Spinal cord (tissue), 10 donors: ENCODE data around the gene SAMD15. TPM values are rescaled to one million over a fixed set of nuclear protein-coding genes. Genes with fewer than 3 reads are reported as not detected.
"Not testable (repeated sequence)": the region's sequence is repeated elsewhere in the genome, so short reads cannot be mapped to it uniquely, and the experiment has no call there.

Experiments
- DNase-seq, 6 donors: peaks; one replicate each; pipeline versions ENCODE4 v3.0.0 to v3.0.0-alpha.2; 2013 to 2015; ENCODE audit warnings: low spot score in 6 of 6, low read depth in 4 of 6
- H3K27ac ChIP-seq: one replicate; pipeline ENCODE4 v1.5.1; 2013; ENCODE audit warnings: low read depth, low read length, control low read depth
- H3K27me3 ChIP-seq: one replicate; pipeline ENCODE4 v1.6.1; 2013; ENCODE audit warnings: low read length; ENCODE audit not compliant: control insufficient read depth, insufficient read depth
- H3K36me3 ChIP-seq: one replicate; pipeline ENCODE4 v1.6.1; 2013; ENCODE audit warnings: low read length; ENCODE audit not compliant: control insufficient read depth, insufficient read depth
- H3K4me1 ChIP-seq: one replicate; pipeline ENCODE4 v1.6.1; 2013; ENCODE audit warnings: low read length; ENCODE audit not compliant: control insufficient read depth, insufficient read depth
- H3K4me3 ChIP-seq: one replicate; pipeline ENCODE4 v1.5.1; 2013; ENCODE audit warnings: low read depth, low read length, control low read depth
- H3K9me3 ChIP-seq: one replicate; pipeline ENCODE4 v1.6.1; 2013; ENCODE audit warnings: low read length; ENCODE audit not compliant: control insufficient read depth, insufficient read depth
- WGBS: methylation state at CpG from one replicate; pipeline ENCODE4 v1.1.5; 2013; ENCODE audit warnings: missing lambda C conversion rate; ENCODE audit not compliant: insufficient coverage; 5-methylcytosine and 5-hydroxymethylcytosine counted together
- long read RNA-seq, 4 donors: transcript quantifications; one replicate each; lab custom pipeline, GENCODE V29; 2026
- polyA plus RNA-seq, 2 donors: library from polyadenylated mRNA; unstranded; fragments of 120-200 nt; gene quantifications; one replicate each; pipeline ENCODE4 v1.2.1, GENCODE V29; 2013; ENCODE audit not compliant: insufficient read length in 2 of 2
- total RNA-seq, 2 donors: library from RNA; depleted of rRNA in 1 of 2; stranded (reverse); fragments of 120-200 nt in 1 of 2; fragments of >200 nt in 1 of 2; gene quantifications; one replicate each; pipeline versions ENCODE4 v1.2.3 to v1.2.4, GENCODE V29; 2013 to 2014
- donor health status: healthy.

Gene SAMD15
- total RNA-seq (10 to 100 TPM in 1 of 2 donors, 1 to 10 TPM in 1; 4.2 to 10.3 TPM), polyA plus RNA-seq (1 to 10 TPM; 5.6 to 6.8 TPM)
- long read RNA-seq, donor 1: 0 reads
- long read RNA-seq, donor 2: 0 reads
- long read RNA-seq, donor 3: 0 reads
- long read RNA-seq, donor 4: 0 reads

DNA sequence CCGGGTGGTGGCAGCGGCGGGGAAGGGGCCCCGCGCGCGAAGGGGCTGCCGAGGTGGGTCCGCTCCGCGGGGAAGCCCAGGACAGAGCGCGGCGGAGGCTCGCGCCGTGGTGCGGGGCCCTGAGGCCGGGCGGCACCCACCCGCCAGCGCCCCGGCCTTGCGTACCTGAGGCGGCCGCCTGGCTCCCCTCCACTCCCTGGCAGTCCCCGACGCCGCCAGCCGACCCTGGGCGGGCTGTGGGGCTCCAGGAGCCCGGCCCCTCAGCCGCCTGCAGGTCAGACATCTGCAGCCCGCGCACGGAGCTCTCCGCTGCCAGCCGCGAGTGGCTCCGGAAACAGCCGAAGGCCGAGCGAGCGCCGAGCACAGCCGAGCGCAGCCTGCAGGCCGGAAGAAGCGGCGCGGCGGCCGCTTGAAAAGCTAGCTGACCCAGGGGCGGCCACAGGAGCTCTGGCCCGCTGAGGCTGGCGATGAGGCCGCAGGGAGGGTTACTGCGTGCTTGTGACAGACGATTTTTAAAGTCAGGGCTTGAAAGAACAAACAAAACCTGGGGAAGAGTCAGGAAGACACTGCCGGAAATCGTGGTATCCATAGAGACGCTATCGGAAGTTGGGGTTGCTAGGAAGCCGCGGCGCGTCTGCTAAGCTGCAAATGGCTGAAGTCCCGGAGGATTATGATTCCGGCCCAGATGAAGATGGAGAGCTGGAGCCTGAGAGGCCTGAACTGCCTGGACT is at the start of gene SAMD15, which contains the start of gene TMED8:
Gene SAMD15, plus strand, starts transcription at position 609 of the 731 bp plus-strand sequence. Its CDS starts 40 bp downstream, at position 649.
Gene TMED8, minus strand, starts transcription at position 324 of the 731 bp plus-strand sequence. Its CDS starts 41 bp downstream, at position 283.
- H3K4me3 ChIP-seq: peak within 1 kb of the TSS; percentile 97
- under 1% methylated on average over 69 of the region's 69 CpGs for WGBS

DNA sequence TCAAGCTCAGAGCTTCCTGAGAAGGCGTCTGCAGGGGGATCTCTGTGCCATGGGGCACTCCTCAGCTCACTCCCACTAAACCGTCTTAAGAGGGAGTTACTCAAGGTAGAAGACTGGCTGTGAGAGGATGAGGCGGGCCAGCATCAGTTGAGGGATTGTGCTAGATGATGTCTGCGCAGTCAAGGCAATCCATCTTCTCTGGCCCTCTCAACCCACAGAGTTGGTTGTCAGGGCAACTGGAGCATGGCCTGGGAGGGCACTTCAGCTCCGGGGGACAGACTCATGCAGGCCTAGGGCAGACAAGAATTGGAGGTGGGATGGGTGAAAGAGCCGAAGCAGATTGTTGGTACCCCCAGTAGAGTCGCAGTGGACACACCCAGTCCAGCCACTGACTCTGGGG is 47.3 kb upstream of the SAMD15 start:
- no peaks in the 10 kb centered on the region for H3K27me3 ChIP-seq
- H3K4me1 ChIP-seq: no peaks in the 10 kb centered on the region
- DNase-seq: no peak
- 67% methylated on average over 5 of the region's 7 CpGs for WGBS
- peaks cover 9% of the 10 kb centered on the region for H3K36me3 ChIP-seq
- H3K4me3 ChIP-seq: no peak overlapping the region
- H3K9me3 ChIP-seq: no peaks in the 10 kb centered on the region
- H3K27ac ChIP-seq: no peak overlapping the region

More for the DNA sequence above, at the start of gene SAMD15, which contains the start of gene TMED8:
- H3K27ac ChIP-seq: peak within 1 kb of the TSS; percentile 93
- DNase-seq: peak; percentile 75 to 97 (median 84)
- peaks cover 9% of the 10 kb centered on the region for H3K4me1 ChIP-seq
- H3K9me3 ChIP-seq: no peaks in the 10 kb centered on the region
- no peaks in the 10 kb centered on the region for H3K36me3 ChIP-seq
- H3K27me3 ChIP-seq: no peaks in the 10 kb centered on the region

DNA sequence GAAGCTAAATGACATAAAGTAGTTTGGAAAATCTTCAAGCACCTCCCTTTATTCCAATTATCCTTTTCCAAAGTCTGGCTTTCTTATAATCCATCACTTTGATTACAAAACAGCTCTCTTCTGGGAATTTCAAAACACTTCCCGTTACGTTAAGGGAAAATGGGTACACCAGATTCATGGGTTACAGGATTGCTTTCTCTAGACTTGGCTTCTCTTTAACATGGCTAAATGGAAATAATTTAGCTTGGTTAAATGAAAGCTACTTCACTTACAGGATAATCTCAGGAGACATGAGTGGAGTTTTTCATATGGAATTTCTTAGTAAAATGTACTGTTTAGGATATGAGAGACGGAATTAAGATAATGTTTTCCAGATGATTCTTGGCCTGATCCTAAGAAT is 41.6 kb upstream of the SAMD15 start:
- no CpG with 5 or more reads among the region's 3 CpGs for WGBS
- Histone ChIP-seq H3K36me3 (peaks cover 10% of the 10 kb centered on the region), H3K27me3 (no peaks in the 10 kb centered on the region), H3K4me3 (no peak overlapping the region), H3K9me3 (no peaks in the 10 kb centered on the region), H3K4me1 (no peaks in the 10 kb centered on the region), H3K27ac (no peak overlapping the region)
- DNase-seq: no peak

DNA sequence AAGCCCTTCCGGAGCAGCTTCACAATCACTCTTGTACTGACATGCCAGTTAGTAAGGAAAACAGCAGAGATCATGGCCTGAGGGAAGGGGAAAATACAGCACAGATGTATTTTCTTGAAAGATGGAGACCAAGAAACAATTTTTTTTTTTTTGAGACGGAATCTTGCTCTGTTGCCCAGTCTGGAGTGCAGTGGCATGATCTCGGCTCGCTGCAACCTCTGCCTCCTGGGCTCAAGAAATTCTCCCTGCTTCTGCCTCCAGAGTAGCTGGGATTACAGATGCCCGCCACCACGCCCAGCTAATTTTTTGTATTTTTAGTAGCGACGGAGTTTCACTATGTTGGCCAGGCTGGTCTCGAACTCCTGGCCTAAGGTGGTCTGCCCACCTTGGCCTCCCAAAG is 39.9 kb upstream of the SAMD15 start:
- H3K36me3 ChIP-seq: peaks cover 20% of the 10 kb centered on the region
- H3K27ac ChIP-seq, H3K4me3 ChIP-seq, DNase-seq, H3K4me1 ChIP-seq, H3K27me3 ChIP-seq, H3K9me3 ChIP-seq: not testable (repeated sequence)
- 100% methylated on average over 8 of the region's 9 CpGs for WGBS

GRCh38 chr14:77337880-77338279 is 39.3 kb upstream of the SAMD15 start:
- Histone ChIP-seq H3K9me3 (no peaks in the 10 kb centered on the region), H3K4me3 (no peak overlapping the region), H3K36me3 (peaks cover 20% of the 10 kb centered on the region), H3K4me1 (no peaks in the 10 kb centered on the region), H3K27me3 (no peaks in the 10 kb centered on the region), H3K27ac (no peak overlapping the region)
- WGBS: no CpG with 5 or more reads among the region's 3 CpGs
- DNase-seq: no peak

GRCh38 chr14:77338302-77338701 is 38.9 kb upstream of the SAMD15 start:
- no CpG with 5 or more reads among the region's 2 CpGs for WGBS
- Histone ChIP-seq H3K27ac (no peak overlapping the region), H3K4me3 (no peak overlapping the region), H3K4me1 (no peaks in the 10 kb centered on the region), H3K9me3 (no peaks in the 10 kb centered on the region), H3K36me3 (peaks cover 22% of the 10 kb centered on the region), H3K27me3 (no peaks in the 10 kb centered on the region)
- DNase-seq: no peak

GRCh38 chr14:77339407-77339806 is 37.8 kb upstream of the SAMD15 start:
- no CpG with 5 or more reads among the region's 1 CpG for whole genome bisulfite sequencing
- H3K4me1 ChIP-seq: no peaks in the 10 kb centered on the region
- H3K36me3 ChIP-seq: peaks cover 26% of the 10 kb centered on the region
- no peak overlapping the region for H3K4me3 ChIP-seq
- no peaks in the 10 kb centered on the region for H3K27me3 ChIP-seq
- no peak for DNase-seq
- no peaks in the 10 kb centered on the region for H3K9me3 ChIP-seq
- H3K27ac ChIP-seq: no peak overlapping the region

- Histone ChIP-seq H3K9me3 (no peaks in the 10 kb centered on the region), H3K36me3 (peaks cover 27% of the 10 kb centered on the region), H3K27ac (no peak overlapping the region), H3K4me1 (no peaks in the 10 kb centered on the region), H3K4me3 (no peak overlapping the region), H3K27me3 (no peaks in the 10 kb centered on the region)
- WGBS: 85% methylated on average over 4 of the region's 4 CpGs
- no peak for DNase-seq
Measured at GRCh38 chr14:77340389-77340788, 36.8 kb upstream of the SAMD15 start.

DNA sequence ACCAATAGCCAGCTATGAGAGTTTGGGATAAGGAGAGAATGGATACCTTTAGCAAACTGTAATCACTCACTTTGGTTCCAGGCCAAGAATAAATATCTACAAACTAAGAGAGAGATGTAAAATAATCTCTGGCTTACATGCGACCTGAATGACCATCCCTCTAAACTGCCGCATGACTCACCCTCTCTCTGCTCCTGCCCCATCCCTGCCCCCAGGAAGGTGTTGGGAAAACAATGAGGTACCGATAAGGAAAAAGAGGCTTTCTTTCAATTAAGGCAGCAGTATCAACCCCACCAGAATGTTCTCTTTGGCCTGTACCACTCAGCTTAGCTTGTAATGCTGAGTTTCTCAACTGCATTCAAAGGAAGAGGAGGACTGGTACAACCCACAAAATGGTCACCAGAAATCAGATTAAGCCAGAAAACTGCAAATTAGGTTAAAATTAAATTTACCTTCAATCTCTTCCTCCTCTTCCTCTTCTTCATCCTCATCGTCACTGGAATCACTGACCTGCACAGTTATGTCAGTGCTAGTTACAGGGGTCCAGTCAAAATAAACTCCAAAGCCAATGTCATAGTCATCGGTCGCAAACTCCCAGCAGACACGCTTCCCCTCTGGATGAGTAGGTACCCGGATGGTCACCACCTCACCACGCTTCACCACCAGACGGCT is 34.3 kb upstream of the SAMD15 start:
- Histone ChIP-seq H3K27ac (no peak overlapping the region), H3K4me3 (no peak overlapping the region), H3K27me3 (no peaks in the 10 kb centered on the region), H3K36me3 (peaks cover 25% of the 10 kb centered on the region), H3K4me1 (no peaks in the 10 kb centered on the region), H3K9me3 (no peaks in the 10 kb centered on the region)
- DNase-seq: no peak
- WGBS: 88% methylated on average over 7 of the region's 10 CpGs
